NCI-H526 (cell line): ENCODE data around the gene SNX9.
"Not testable (repeated sequence)": the region's sequence is repeated elsewhere in the genome, so short reads cannot be mapped to it uniquely, and the experiment has no call there.

Experiments
- DNase-seq, 2 experiments: peaks; one replicate each; lab custom pipeline; 2025; lab: John Stamatoyannopoulos, UW

The SNX9 gene

GRCh38 chr6:157925771-157926170 lies 102.7 kb downstream of the SNX9 start:
- no peak for DNase-seq

GRCh38 chr6:157927011-157927410 lies 104.0 kb downstream of the SNX9 start:
- no peak for DNase-seq

- no peak for DNase-seq
These were observed 105.4 kb downstream of the SNX9 start for GRCh38 chr6:157928428-157928827.

GRCh38 chr6:157929076-157929475 lies 106.0 kb downstream of the SNX9 start:
- DNase-seq = no peak

- no peak for DNase-seq
These were observed 106.8 kb downstream of the SNX9 start for GRCh38 chr6:157929765-157930319.

- no peak for DNase-seq
These were observed 112.7 kb downstream of the SNX9 start for GRCh38 chr6:157935786-157936185.

- no peak for DNase-seq
These were observed 114.3 kb downstream of the SNX9 start for GRCh38 chr6:157937318-157937717.

GRCh38 chr6:157937916-157938315 lies 114.9 kb downstream of the SNX9 start:
- no peak for DNase-seq

- DNase-seq = not testable (repeated sequence)
These were observed 117.5 kb downstream of the SNX9 start for GRCh38 chr6:157940375-157941036.

GRCh38 chr6:157941101-157941863 lies 118.2 kb downstream of the SNX9 start:
- DNase-seq = no peak

GRCh38 chr6:157942351-157942750 lies 119.3 kb downstream of the SNX9 start:
- no peak for DNase-seq

GRCh38 chr6:157943249-157943963 lies 120.4 kb downstream of the SNX9 start:
- no peak for DNase-seq

GRCh38 chr6:157943964-157944283 lies 120.9 kb downstream of the SNX9 start:
- DNase-seq = no peak

- no peak for DNase-seq
These were observed 122.2 kb downstream of the SNX9 start for GRCh38 chr6:157944983-157945931.

GRCh38 chr6:157946053-157946617 lies 123.1 kb downstream of the SNX9 start:
- no peak for DNase-seq

- peak in 1 of 2 experiments; percentile 26 for DNase-seq
These were observed 124.0 kb downstream of the SNX9 start for GRCh38 chr6:157946865-157947532.

GRCh38 chr6:157950899-157951298 lies 127.9 kb downstream of the SNX9 start:
- DNase-seq = not testable (repeated sequence)

- peak in 1 of 2 experiments; percentile 53 for DNase-seq
These were observed 128.8 kb downstream of the SNX9 start for GRCh38 chr6:157951828-157952227.

GRCh38 chr6:157952861-157953351 lies 129.9 kb downstream of the SNX9 start:
- peak in 1 of 2 experiments; percentile 21 for DNase-seq

- peak in 1 of 2 experiments; percentile 36 for DNase-seq
These were observed 130.6 kb downstream of the SNX9 start for GRCh38 chr6:157953580-157954091.
